DND-41 (cell line): ENCODE measurements around the gene MFNG.

Experiments used
- CTCF ChIP-seq: IDR thresholded peaks from 2 replicates; pipeline ENCODE4 v1.5.1; 2012; ENCODE audit warnings: borderline replicate concordance, low read length, moderate library complexity, mild to moderate bottlenecking; ENCODE audit not compliant: poor library complexity, severe bottlenecking; ENCODE audit errors: extremely low read depth
- EZH2 ChIP-seq: IDR thresholded peaks from 3 replicates; pipeline ENCODE4 v1.6.1; 2012; ENCODE audit warnings: borderline replicate concordance, low read depth, mild to moderate bottlenecking, moderate library complexity, low read length, inconsistent platforms; ENCODE audit not compliant: severe bottlenecking

GRCh38 chr22:37480387-37481346 lies 5.5 kb downstream of the MFNG start:
- TF ChIP-seq CTCF (no peak), EZH2 (no peak)
